ENCODE measurements around the gene AOC1. TPM values are rescaled to one million over a fixed set of nuclear protein-coding genes. Genes with fewer than 3 reads are reported as not detected.
"Not testable (repeated sequence)": the region's sequence is repeated elsewhere in the genome, so short reads cannot be mapped to it uniquely, and the experiment has no call there.

AOC1 gene
- total and polyA plus RNA-seq, 2 of the 13 experiments (the other 11 are each of a cell fraction or from before 2014, with no cell fraction given) = not detected

- TF ChIP-seq ZNF609 (CRISPR knock-in tag; IDR thresholded peaks at IDR 0.05; ENCODE audit: borderline replicate concordance) = peak; percentile 56
- TF ChIP-seq HOXA3 (CRISPR knock-in tag; IDR thresholded peaks at IDR 0.05) = peak; percentile 96
- TF ChIP-seq ZNF709 (CRISPR knock-in tag; IDR thresholded peaks at IDR 0.05) = 0 out of 2 replicates have a peak, but pooled peaks have one; percentile 38
- peak; percentile 56 for TF ChIP-seq THAP11 (CRISPR knock-in tag; IDR thresholded peaks at IDR 0.05)
- peak in 1 of 2 experiments; percentile 46; a peak in 1 of 4 replicates for TF ChIP-seq KLF16 (CRISPR knock-in tag; IDR thresholded peaks at IDR 0.05)
- TF ChIP-seq ZNF124 (CRISPR knock-in tag; IDR thresholded peaks at IDR 0.05) = peak; percentile 34; the same call in 1 of the 2 replicates
- peak; percentile 28; the same call in 1 of the 2 replicates for TF ChIP-seq SOX13 (IDR thresholded peaks at IDR 0.05)
- peak in 1 of 2 experiments; percentile 50; a peak in 1 of 4 replicates for TF ChIP-seq SOX13 (CRISPR knock-in tag; conservative IDR thresholded peaks at IDR 0.05 in 1 of 2, IDR thresholded peaks at IDR 0.05 in 1 of 2)
- TF ChIP-seq ZNF12 (CRISPR knock-in tag; IDR thresholded peaks at IDR 0.05) = 0 out of 2 replicates have a peak, but pooled peaks have one; percentile 19
- TF ChIP-seq, protein P1, sequence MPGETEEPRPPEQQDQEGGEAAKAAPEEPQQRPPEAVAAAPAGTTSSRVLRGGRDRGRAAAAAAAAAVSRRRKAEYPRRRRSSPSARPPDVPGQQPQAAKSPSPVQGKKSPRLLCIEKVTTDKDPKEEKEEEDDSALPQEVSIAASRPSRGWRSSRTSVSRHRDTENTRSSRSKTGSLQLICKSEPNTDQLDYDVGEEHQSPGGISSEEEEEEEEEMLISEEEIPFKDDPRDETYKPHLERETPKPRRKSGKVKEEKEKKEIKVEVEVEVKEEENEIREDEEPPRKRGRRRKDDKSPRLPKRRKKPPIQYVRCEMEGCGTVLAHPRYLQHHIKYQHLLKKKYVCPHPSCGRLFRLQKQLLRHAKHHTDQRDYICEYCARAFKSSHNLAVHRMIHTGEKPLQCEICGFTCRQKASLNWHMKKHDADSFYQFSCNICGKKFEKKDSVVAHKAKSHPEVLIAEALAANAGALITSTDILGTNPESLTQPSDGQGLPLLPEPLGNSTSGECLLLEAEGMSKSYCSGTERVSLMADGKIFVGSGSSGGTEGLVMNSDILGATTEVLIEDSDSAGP (CRISPR knock-in tag; IDR thresholded peaks at IDR 0.05; ENCODE audit: borderline replicate concordance) = peak; percentile 86
- TF ChIP-seq, protein P2, sequence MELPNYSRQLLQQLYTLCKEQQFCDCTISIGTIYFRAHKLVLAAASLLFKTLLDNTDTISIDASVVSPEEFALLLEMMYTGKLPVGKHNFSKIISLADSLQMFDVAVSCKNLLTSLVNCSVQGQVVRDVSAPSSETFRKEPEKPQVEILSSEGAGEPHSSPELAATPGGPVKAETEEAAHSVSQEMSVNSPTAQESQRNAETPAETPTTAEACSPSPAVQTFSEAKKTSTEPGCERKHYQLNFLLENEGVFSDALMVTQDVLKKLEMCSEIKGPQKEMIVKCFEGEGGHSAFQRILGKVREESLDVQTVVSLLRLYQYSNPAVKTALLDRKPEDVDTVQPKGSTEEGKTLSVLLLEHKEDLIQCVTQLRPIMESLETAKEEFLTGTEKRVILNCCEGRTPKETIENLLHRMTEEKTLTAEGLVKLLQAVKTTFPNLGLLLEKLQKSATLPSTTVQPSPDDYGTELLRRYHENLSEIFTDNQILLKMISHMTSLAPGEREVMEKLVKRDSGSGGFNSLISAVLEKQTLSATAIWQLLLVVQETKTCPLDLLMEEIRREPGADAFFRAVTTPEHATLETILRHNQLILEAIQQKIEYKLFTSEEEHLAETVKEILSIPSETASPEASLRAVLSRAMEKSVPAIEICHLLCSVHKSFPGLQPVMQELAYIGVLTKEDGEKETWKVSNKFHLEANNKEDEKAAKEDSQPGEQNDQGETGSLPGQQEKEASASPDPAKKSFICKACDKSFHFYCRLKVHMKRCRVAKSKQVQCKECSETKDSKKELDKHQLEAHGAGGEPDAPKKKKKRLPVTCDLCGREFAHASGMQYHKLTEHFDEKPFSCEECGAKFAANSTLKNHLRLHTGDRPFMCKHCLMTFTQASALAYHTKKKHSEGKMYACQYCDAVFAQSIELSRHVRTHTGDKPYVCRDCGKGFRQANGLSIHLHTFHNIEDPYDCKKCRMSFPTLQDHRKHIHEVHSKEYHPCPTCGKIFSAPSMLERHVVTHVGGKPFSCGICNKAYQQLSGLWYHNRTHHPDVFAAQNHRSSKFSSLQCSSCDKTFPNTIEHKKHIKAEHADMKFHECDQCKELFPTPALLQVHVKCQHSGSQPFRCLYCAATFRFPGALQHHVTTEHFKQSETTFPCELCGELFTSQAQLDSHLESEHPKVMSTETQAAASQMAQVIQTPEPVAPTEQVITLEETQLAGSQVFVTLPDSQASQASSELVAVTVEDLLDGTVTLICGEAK (IDR thresholded peaks at IDR 0.05) = not testable (repeated sequence)
- TF ChIP-seq, protein P2 (CRISPR knock-in tag; IDR thresholded peaks at IDR 0.05) = 0 out of 2 replicates have a peak, but pooled peaks have one; percentile 40
Observed at GRCh38 chr7:150807616-150808438, 44.5 kb upstream of the AOC1 start (continued).

Measured in HepG2 (cell line).